HG03571 (cell line): ENCODE measurements around the gene FKBP1A.

Source experiments
- ATAC-seq: cut with Tn5 transposase; IDR thresholded peaks from one replicate; pipeline ENCODE4 v1.9.1; 2021; ENCODE audit not compliant: unreplicated experiment

FKBP1A gene

GRCh38 chr20:1388253-1388652 lies 4.6 kb downstream of the FKBP1A start:
- ATAC-seq, result no peak

DNA sequence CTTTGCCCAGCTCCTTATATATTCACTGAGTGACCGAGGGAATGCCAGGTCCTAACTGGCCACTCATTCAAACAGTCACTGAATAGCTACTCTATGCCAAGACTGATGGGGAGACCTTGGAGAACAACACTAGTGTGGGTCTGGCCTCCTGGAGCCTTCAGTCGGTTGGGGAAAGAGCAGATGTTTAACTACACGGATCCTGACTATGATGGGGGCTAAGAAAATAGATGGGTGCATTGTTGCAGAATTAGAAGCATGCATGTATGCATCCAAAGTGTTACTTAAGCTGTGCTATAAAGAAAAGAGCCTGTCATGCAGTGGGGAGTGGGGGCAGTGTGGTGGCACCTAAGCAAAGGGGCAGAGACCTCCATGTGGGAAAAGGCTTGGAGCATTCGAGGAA lies 6.5 kb downstream of the FKBP1A start:
- ATAC-seq, result no peak

GRCh38 chr20:1383623-1384404 lies 9.0 kb downstream of the FKBP1A start:
- ATAC-seq, result no peak

DNA sequence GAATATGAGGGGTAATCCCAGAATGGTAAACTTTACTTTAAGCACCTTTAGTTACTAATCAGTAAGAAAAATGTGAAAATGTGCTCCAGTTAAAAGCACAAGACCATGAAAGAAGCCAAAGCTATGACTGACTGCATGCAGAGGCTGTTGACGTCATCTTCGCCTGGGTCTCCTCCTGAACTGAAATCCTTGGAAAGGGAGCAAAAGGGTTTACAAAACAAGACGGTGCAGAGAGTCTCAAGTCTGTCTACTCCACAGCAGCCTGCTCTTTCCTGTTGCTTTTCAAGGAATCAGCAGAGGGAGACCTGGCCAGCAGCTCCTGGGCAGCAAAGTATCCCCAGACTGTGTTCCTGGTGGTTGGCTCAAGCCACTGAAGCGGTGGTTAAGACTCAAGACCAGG lies 10.2 kb downstream of the FKBP1A start:
- ATAC-seq, result no peak

GRCh38 chr20:1381753-1382591 lies 10.9 kb downstream of the FKBP1A start:
- no peak for ATAC-seq

GRCh38 chr20:1378735-1379125 lies 14.1 kb downstream of the FKBP1A start:
- no peak for ATAC-seq

- no peak for ATAC-seq
Observed at GRCh38 chr20:1377984-1378734, 14.7 kb downstream of the FKBP1A start.

GRCh38 chr20:1377341-1377871 lies 15.4 kb downstream of the FKBP1A start:
- ATAC-seq, result no peak

- ATAC-seq, result no peak
Observed at GRCh38 chr20:1376408-1377270, 16.2 kb downstream of the FKBP1A start.

GRCh38 chr20:1376007-1376406 lies 16.8 kb downstream of the FKBP1A start:
- ATAC-seq, result no peak

GRCh38 chr20:1375515-1375914 lies 17.3 kb downstream of the FKBP1A start:
- no peak for ATAC-seq

DNA sequence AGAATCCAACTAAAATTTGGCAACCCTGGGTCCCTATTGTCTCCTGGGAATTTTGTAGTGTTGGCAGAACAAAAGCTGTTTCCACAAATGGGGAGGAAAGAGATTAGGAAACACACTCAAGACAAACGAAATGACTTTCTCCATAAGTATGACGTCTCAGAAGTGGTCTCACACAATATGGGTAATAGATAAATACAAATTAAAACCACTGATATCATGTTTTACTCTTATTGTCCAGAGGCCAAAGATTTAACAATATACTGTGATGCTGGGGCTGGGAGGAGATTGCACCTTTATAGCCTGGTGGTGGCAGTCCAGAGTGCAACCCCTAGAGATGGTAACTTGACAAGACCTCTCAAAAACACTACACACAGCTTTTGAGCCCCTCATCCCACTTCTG lies 18.6 kb downstream of the FKBP1A start:
- no peak for ATAC-seq

GRCh38 chr20:1373614-1374013 lies 19.2 kb downstream of the FKBP1A start:
- ATAC-seq, result no peak

- no peak for ATAC-seq
Observed at GRCh38 chr20:1373036-1373435, 19.8 kb downstream of the FKBP1A start.

DNA sequence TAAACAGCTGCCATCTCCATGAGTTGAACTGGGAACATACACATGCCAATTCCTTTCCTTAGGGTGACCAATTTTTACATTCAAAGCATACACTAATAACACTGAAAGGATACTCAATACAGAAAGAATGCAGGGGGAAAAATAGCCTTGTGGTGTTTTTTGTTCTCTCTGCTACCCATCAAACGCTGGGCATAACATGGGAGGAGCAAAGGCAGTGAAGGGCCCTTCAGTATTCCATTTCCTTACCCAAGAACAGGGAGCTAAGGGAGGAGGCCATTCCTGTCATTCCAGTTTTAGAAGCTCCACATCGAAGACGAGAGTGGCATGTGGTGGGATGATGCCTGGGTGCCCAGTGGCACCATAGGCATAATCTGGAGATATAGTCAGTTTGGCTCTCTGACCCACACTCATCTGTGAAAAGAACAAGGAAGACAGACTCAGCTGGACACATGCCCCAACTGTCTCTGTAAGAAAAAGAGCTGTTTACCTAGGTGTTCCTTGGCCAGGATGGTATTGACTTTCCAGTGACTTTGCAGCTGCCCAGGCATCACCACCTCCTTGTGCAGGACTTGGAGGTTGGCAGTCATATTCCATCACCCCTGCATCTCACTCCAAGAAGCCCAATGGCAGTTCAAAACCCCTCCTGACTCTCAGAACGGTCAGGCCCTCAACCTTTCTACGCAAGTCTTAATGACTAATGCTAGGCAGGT lies 20.9 kb downstream of the FKBP1A start:
- no peak for ATAC-seq

DNA sequence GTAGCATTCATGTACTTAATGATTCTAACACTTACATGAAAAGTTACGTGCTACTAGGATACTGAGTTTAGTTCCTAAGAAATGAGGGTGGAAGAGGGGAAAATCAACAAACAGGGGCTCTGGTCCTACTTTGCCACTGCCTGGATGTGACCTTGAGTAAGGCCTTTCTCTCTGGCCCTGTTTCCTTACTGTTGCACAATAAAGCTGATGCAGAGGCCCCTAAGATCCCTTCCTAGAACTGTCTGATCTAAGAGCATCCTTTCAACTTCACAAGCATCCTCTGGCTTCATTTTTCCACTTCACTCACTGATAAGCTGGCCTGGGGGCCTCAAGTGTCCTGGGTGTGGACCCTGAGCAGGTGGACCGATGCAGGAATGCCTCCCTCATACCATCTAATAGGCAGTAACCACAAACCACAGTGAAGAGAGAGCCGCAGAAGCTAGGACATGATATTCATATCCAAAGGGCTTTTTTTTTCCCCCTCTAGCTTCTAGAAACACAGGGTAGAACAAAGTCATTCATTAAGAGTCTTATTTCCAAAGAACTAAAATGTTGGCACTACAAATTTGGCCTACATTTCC lies 21.6 kb downstream of the FKBP1A start:
- ATAC-seq, result no peak

DNA sequence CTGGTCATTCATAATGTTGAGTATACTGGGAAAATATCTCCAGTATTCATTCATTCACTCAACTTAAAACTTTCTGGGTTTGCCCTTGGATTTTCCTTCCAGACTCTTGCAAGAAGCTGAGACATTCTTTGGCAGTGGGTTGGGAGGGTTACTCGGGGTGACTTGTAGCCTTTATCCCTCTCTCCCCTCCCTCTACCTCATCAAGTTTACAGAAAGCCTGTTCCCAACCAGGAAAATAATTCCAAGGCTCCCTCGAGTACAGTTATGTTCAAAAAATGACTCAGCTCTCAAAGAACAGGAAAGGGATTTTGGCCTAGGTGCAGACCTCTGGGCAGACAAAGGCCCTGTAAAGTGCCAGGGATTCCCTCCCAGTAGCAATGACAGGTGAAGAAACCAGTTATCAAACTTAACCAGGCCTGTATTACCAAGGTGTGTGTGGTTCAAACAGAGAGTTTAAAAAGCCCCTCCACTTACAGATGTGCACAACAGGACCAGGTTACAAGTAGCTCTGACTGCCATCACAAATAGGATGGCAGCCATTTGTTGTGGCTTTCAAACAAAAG lies 22.2 kb downstream of the FKBP1A start:
- ATAC-seq, result no peak

GRCh38 chr20:1369970-1370369 lies 22.9 kb downstream of the FKBP1A start:
- ATAC-seq, result no peak
